K562 (cell line): ENCODE results near the gene BRCA1. TPM values are rescaled to one million over a fixed set of nuclear protein-coding genes. Genes with fewer than 3 reads are reported as not detected.

ENCODE experiments used
- ATAC-seq: fragments of 200-7000 bp; cut with Tn5 transposase; 3 replicates; pipeline ENCODE4 v1.9.1; 2020; ENCODE audit warnings: moderate library complexity
- BruUV-seq: library from RNA; stranded (reverse); fragments of 400-500 nt; replicated peaks from 2 replicates; lab custom pipeline; 2021; lab: Mats Ljungman, UMichigan
- CTCF ChIA-PET: fragments of 300-600 bp; formaldehyde crosslinking; extraction: SDS; loops from one replicate; lab custom pipeline; 2021; ENCODE audit warnings: low intra/inter-chr PET ratio; lab: Yijun Ruan, JAX
- POLR2A ChIA-PET: fragments of 300-600, 350-650 bp; sonication (Branson Sonifier 250); formaldehyde crosslinking; extraction: SDS; loops from one replicate; lab custom pipeline; 2021; ENCODE audit warnings: antibody characterized with exemption, inconsistent platforms; lab: Yijun Ruan, JAX
- DNase-seq, 4 experiments: peaks; one replicate each; pipeline versions ENCODE4 v3.0.0 to v3.0.0-alpha.2; 2011 to 2018; ENCODE audit warnings: low spot score in 3 of 4, mixed read lengths in 3 of 4; ENCODE audit errors: extremely low read depth in 1 of 4
- FAIRE-seq: peaks from 2 replicates; lab custom pipeline; 2011; peaks lifted over from hg19 to GRCh38; lab: Jason Lieb, UNC
- H2AFZ ChIP-seq: 2 replicates; pipeline ENCODE4 v1.6.0; 2011; ENCODE audit warnings: low read depth, low read length, control low read depth, inconsistent platforms
- H3K27ac ChIP-seq: fragments of 200-600 bp; 3 replicates; pipeline ENCODE4 v1.8.0; 2011; ENCODE audit warnings: low read depth, mild to moderate bottlenecking, control low read depth, inconsistent platforms, low read length, moderate library complexity, mixed read lengths; ENCODE audit errors: extremely low read depth
- H3K27me3 ChIP-seq, 2 experiments: fragments of 300-600 bp in 1 of 2; 2 replicates in 1 of 2; 3 replicates in 1 of 2; pipeline versions ENCODE4 v1.6.0 to v1.8.0; 2011; ENCODE audit warnings: inconsistent platforms in 2 of 2, low read length in 2 of 2, mild to moderate bottlenecking in 1 of 2, mixed read lengths in 1 of 2, moderate library complexity in 1 of 2; ENCODE audit not compliant: control insufficient read depth in 2 of 2, insufficient read depth in 2 of 2
- H3K36me3 ChIP-seq: fragments of 300-600 bp; 3 replicates; pipeline ENCODE4 v1.8.0; 2011; ENCODE audit warnings: mild to moderate bottlenecking, low read length, inconsistent platforms; ENCODE audit not compliant: control insufficient read depth, insufficient read depth
- H3K4me1 ChIP-seq, 2 experiments: fragments of 200-600 bp in 1 of 2; replicated peaks in 1 of 2; 2 replicates in 1 of 2; 3 replicates in 1 of 2; pipeline versions ENCODE4 v1.5.1 to v1.8.0; 2011; ENCODE audit warnings: inconsistent platforms in 2 of 2, low read length in 2 of 2, mild to moderate bottlenecking in 1 of 2, mixed read lengths in 1 of 2, moderate library complexity in 1 of 2; ENCODE audit not compliant: control insufficient read depth in 2 of 2, insufficient read depth in 2 of 2
- H3K4me2 ChIP-seq: 2 replicates; pipeline ENCODE4 v1.6.1; 2011; ENCODE audit warnings: low read length, control low read depth, inconsistent platforms, mixed read lengths; ENCODE audit not compliant: insufficient read depth
- H3K4me3 ChIP-seq: fragments of 200-600 bp; sonication (generic), shearing (Covaris generic); 2 replicates; pipeline ENCODE4 v1.5.1; 2016; ENCODE audit warnings: control low read depth, inconsistent platforms
- H3K79me2 ChIP-seq: fragments of 200-600 bp; 3 replicates; pipeline ENCODE4 v1.8.0; 2011; ENCODE audit warnings: low read length, inconsistent platforms; ENCODE audit not compliant: control insufficient read depth, insufficient read depth
- H3K9ac ChIP-seq, 2 experiments: 2 replicates each; pipeline versions ENCODE4 v1.6.0 to v1.6.1; 2011; ENCODE audit warnings: low read depth in 2 of 2, low read length in 2 of 2, control low read depth in 1 of 2, inconsistent platforms in 1 of 2, mild to moderate bottlenecking in 1 of 2, mixed read lengths in 1 of 2; ENCODE audit not compliant: insufficient read depth in 1 of 2
- H3K9me1 ChIP-seq: one replicate; pipeline ENCODE4 v1.6.0; 2011; ENCODE audit warnings: inconsistent platforms, mild to moderate bottlenecking, low read length, moderate library complexity; ENCODE audit not compliant: control insufficient read depth, insufficient read depth
- H3K9me3 ChIP-seq: replicated peaks from 2 replicates; pipeline ENCODE4 v1.5.1; 2011; ENCODE audit warnings: low read depth, low read length, inconsistent platforms; ENCODE audit not compliant: control insufficient read depth, insufficient read depth
- H4K20me1 ChIP-seq: replicated peaks from 2 replicates; pipeline ENCODE4 v1.6.1; 2011; ENCODE audit warnings: low read length, inconsistent platforms, mixed read lengths; ENCODE audit not compliant: control insufficient read depth, insufficient read depth
- CBFA2T2 ChIP-seq: fragments of 450-650 bp; conservative IDR thresholded peaks from 2 replicates; pipeline ENCODE4 v1.6.1; 2017; ENCODE audit warnings: mild to moderate bottlenecking
- EHMT2 ChIP-seq: fragments of 450-650 bp; IDR thresholded peaks from 2 replicates; pipeline ENCODE4 v1.6.1; 2018; ENCODE audit warnings: antibody characterized with exemption
- NCOA6 ChIP-seq: fragments of 450-650 bp; IDR thresholded peaks from 2 replicates; pipeline ENCODE4 v1.6.1; 2017; ENCODE audit warnings: mild to moderate bottlenecking
- NFIX ChIP-seq: fragments of 250-450 bp; sonication (Bioruptor Pico); IDR thresholded peaks from 2 replicates; pipeline ENCODE4 v1.4.0; 2020; ENCODE audit warnings: low read depth, mild to moderate bottlenecking, moderate library complexity
- STAT5B ChIP-seq: fragments of 250-450 bp; sonication (Bioruptor Pico); IDR thresholded peaks from 2 replicates; pipeline ENCODE4 v1.8.0; 2021; ENCODE audit warnings: mild to moderate bottlenecking, inconsistent platforms
- TRIM24 ChIP-seq, 2 experiments: fragments of 450-650 bp; IDR thresholded peaks; 2 replicates each; pipeline ENCODE4 v1.6.1; 2016
- ZBTB17 ChIP-seq: fragments of 450-650 bp; formaldehyde crosslinking; IDR thresholded peaks from 2 replicates; pipeline ENCODE4 v1.4.0; 2020; ENCODE audit warnings: mild to moderate bottlenecking
- ZC3H8 ChIP-seq: fragments of 450-650 bp; IDR thresholded peaks from 2 replicates; pipeline ENCODE4 v1.6.1; 2017
- WGBS: fragments of 100-300 bp; shearing (Covaris generic); methylation state at CpG from one replicate; pipeline ENCODE4 v1.1.6; 2016; ENCODE audit warnings: low coverage, mixed read lengths; ENCODE audit not compliant: insufficient coverage; ENCODE audit errors: missing lambda C conversion rate; 5-methylcytosine and 5-hydroxymethylcytosine counted together
- in situ Hi-C: fragments of 300-500 bp; cut with MboI; formaldehyde crosslinking; loops from 4 replicates; pipeline ENCODE4 v1.15.0; 2018; ENCODE audit warnings: inconsistent platforms, mixed read lengths
- intact Hi-C: fragments of 100-400 bp; cut with micrococcal nuclease; formaldehyde crosslinking; loops from 2 replicates; pipeline ENCODE4 v1.14.2; 2022
- polyA plus RNA-seq, 8 experiments: library from polyadenylated mRNA; depleted of rRNA in 4 of 8; stranded (reverse) in 5 of 8; unstranded in 3 of 8; fragments of >200 nt; fragmentation: Nextera tagmentation in 2 of 8; fragmentation: Illumina TruSeq in 1 of 8; extraction: Ambion mirVana in 2 of 8; extraction: Trizol in 1 of 8; gene quantifications; 2 replicates each; pipeline versions ENCODE4 v1.2.1 to v1.2.3, GENCODE V29; 2011 to 2014; ENCODE audit warnings: inconsistent platforms in 1 of 8, missing spikeins in 1 of 8
- total RNA-seq, 7 experiments: library from RNA; depleted of rRNA in 6 of 7; stranded (reverse); fragments of >200 nt in 6 of 7; fragmentation: Illumina TruSeq in 2 of 7; extraction: Trizol in 2 of 7; gene quantifications; 2 replicates each; pipeline versions ENCODE4 v1.2.1 to v1.2.3, GENCODE V29; 2011 to 2021; ENCODE audit warnings: low replicate concordance in 1 of 7
- TF ChIP-seq, protein P1 (sequence below): fragments of 250-450 bp; sonication (Bioruptor Pico); IDR thresholded peaks from 2 replicates; pipeline ENCODE4 v1.9.0; 2021; ENCODE audit warnings: mild to moderate bottlenecking, inconsistent platforms
- TF ChIP-seq, protein P2 (sequence below): fragments of 250-450 bp; sonication (Bioruptor Pico); IDR thresholded peaks from 2 replicates; pipeline ENCODE4 v1.5.0; 2021; ENCODE audit warnings: mild to moderate bottlenecking, borderline replicate concordance

BRCA1 gene
- total and polyA plus RNA-seq, 9 of the 15 experiments (the other 6 are each of a cell fraction or from before 2014, with no cell fraction given) = 25.9 to 95.3 (median 62.3) TPM

GRCh38 chr17:43079641-43080302 lies 45.4 kb downstream of the BRCA1 start:
- H3K27ac ChIP-seq = no peak overlapping the region
- no peaks in the 10 kb centered on the region for H3K27me3 ChIP-seq
- H3K4me3 ChIP-seq = no peak overlapping the region
- DNase-seq = no peak
- no peaks in the 10 kb centered on the region; a peak in 1 of 5 replicates for H3K4me1 ChIP-seq
- no peaks in the 10 kb centered on the region for H3K79me2 ChIP-seq
- H3K9ac ChIP-seq = no peak overlapping the region
- H3K9me3 ChIP-seq = no peaks in the 10 kb centered on the region
- in situ Hi-C loops (no loop called here), intact Hi-C loops (no loop called here)
- H3K4me2 ChIP-seq = no peak overlapping the region
- ChIA-PET CTCF (interaction anchor here (0.7 kb wide), 1 partner anchor 242 kb away, joined by 4 read pairs; no protein-coding TSS in a partner anchor), POLR2A (interaction anchor here (1.2 to 1.6 kb wide), 2 partner anchors 8 to 11 kb away, joined by 3 to 5 read pairs; no protein-coding TSS in a partner anchor)
- peaks cover 50% of the 10 kb centered on the region; the same call in 2 of the 3 replicates for H3K36me3 ChIP-seq
- H2AFZ ChIP-seq = no peak overlapping the region
- no peaks in the 10 kb centered on the region for H3K9me1 ChIP-seq
- no TSS peak for BruUV-seq
- WGBS = no CpG with 5 or more reads among the region's 1 CpG
- ATAC-seq = no peak
- TF ChIP-seq NCOA6 = no peak
- no peak for TF ChIP-seq NFIX (CRISPR knock-in tag)
- TF ChIP-seq STAT5B (CRISPR knock-in tag) = no peak
- TF ChIP-seq, protein P1, sequence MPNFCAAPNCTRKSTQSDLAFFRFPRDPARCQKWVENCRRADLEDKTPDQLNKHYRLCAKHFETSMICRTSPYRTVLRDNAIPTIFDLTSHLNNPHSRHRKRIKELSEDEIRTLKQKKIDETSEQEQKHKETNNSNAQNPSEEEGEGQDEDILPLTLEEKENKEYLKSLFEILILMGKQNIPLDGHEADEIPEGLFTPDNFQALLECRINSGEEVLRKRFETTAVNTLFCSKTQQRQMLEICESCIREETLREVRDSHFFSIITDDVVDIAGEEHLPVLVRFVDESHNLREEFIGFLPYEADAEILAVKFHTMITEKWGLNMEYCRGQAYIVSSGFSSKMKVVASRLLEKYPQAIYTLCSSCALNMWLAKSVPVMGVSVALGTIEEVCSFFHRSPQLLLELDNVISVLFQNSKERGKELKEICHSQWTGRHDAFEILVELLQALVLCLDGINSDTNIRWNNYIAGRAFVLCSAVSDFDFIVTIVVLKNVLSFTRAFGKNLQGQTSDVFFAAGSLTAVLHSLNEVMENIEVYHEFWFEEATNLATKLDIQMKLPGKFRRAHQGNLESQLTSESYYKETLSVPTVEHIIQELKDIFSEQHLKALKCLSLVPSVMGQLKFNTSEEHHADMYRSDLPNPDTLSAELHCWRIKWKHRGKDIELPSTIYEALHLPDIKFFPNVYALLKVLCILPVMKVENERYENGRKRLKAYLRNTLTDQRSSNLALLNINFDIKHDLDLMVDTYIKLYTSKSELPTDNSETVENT (CRISPR knock-in tag) = no peak
- no peak for TF ChIP-seq ZBTB17
- TF ChIP-seq ZC3H8 = no peak
- TF ChIP-seq, protein P2, sequence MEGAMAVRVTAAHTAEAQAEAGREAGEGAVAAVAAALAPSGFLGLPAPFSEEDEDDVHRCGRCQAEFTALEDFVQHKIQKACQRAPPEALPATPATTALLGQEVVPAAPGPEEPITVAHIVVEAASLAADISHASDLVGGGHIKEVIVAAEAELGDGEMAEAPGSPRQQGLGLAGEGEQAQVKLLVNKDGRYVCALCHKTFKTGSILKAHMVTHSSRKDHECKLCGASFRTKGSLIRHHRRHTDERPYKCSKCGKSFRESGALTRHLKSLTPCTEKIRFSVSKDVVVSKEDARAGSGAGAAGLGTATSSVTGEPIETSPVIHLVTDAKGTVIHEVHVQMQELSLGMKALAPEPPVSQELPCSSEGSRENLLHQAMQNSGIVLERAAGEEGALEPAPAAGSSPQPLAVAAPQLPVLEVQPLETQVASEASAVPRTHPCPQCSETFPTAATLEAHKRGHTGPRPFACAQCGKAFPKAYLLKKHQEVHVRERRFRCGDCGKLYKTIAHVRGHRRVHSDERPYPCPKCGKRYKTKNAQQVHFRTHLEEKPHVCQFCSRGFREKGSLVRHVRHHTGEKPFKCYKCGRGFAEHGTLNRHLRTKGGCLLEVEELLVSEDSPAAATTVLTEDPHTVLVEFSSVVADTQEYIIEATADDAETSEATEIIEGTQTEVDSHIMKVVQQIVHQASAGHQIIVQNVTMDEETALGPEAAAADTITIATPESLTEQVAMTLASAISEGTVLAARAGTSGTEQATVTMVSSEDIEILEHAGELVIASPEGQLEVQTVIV = no peak
- TF ChIP-seq TRIM24 (IDR thresholded peaks at IDR 0.05) = no peak
- no peak for TF ChIP-seq CBFA2T2
- no peak for TF ChIP-seq EHMT2
- TF ChIP-seq, all 486 proteins: peak for 0
- no peak for FAIRE-seq
- H4K20me1 ChIP-seq = no peaks in the 10 kb centered on the region
